Ovary (tissue), 9 donors: ENCODE results near the gene GRIK4. TPM values are rescaled to one million over a fixed set of nuclear protein-coding genes. Genes with fewer than 3 reads are reported as not detected.

Source experiments
- DNase-seq, 5 donors: peaks; one replicate each; pipeline ENCODE4 v3.0.0-alpha.2; 2019 to 2020
- H3K27ac ChIP-seq, 2 donors: fragments of 200-600 bp; one replicate each; pipeline versions ENCODE4 v1.5.1 to v1.8.0; 2019 to 2022
- H3K27me3 ChIP-seq: fragments of 200-600 bp; one replicate; pipeline ENCODE4 v1.8.0; 2022
- H3K36me3 ChIP-seq: fragments of 200-600 bp; sonication (generic); one replicate; pipeline ENCODE4 v1.5.1; 2019
- H3K4me1 ChIP-seq: one replicate; pipeline ENCODE4 v1.8.1; 2013; ENCODE audit warnings: mild to moderate bottlenecking, moderate library complexity; ENCODE audit not compliant: insufficient read depth
- H3K4me3 ChIP-seq: fragments of 200-600 bp; sonication (generic); one replicate; pipeline ENCODE4 v1.5.1; 2017
- H3K9me3 ChIP-seq, 2 donors: fragments of 200-600 bp in 1 of 2; sonication (generic) in 1 of 2; one replicate each; pipeline versions ENCODE4 v1.5.1 to v1.8.1; 2013 to 2019; ENCODE audit warnings: mild to moderate bottlenecking in 1 of 2, moderate library complexity in 1 of 2
- CTCF ChIP-seq, 3 donors: fragments of 450-650 bp in 2 of 3; fragments of 200-600 bp in 1 of 3; IDR thresholded peaks; one replicate each; pipeline versions ENCODE4 v1.5.1 to v1.8.0; 2016 to 2022; ENCODE audit warnings: antibody characterized with exemption in 3 of 3, mild to moderate bottlenecking in 1 of 3
- EP300 ChIP-seq: sonication (generic); formaldehyde crosslinking; IDR thresholded peaks from one replicate; pipeline ENCODE4 v1.6.1; 2017; ENCODE audit warnings: antibody characterized with exemption
- POLR2A ChIP-seq: fragments of 450-650 bp; IDR thresholded peaks from one replicate; pipeline ENCODE4 v1.6.1; 2017; ENCODE audit warnings: antibody characterized with exemption, mild to moderate bottlenecking, moderate library complexity
- WGBS, 3 donors: extraction: QIAGEN DNeasy Blood & Tissue Kit in 1 of 3; methylation state at CpG; one replicate each; pipeline versions ENCODE4 v1.1.5 to v1.1.7; 2013 to 2017; 5-methylcytosine and 5-hydroxymethylcytosine counted together
- intact Hi-C, 4 donors: fragments of 100-400 bp; cut with DNase I; formaldehyde crosslinking; loops; one replicate each; pipeline versions ENCODE4 v1.11.0 to v1.15.1; 2022 to 2023
- polyA plus RNA-seq, 2 donors: library from polyadenylated mRNA; stranded (reverse); fragments of 200-250 nt in 1 of 2; fragments of 350-450 nt in 1 of 2; fragmentation: Illumina TruSeq in 1 of 2; extraction: RNeasy Lipid Tissue Mini Kit (QIAGEN cat#74804) in 1 of 2; gene quantifications; one replicate each; pipeline ENCODE4 v1.2.3, GENCODE V29; 2013 to 2014
- total RNA-seq, 7 donors: library from RNA; depleted of rRNA in 2 of 7; stranded (reverse); fragments of >200 nt in 2 of 7; fragmentation: NEBNext Ultra II Directional in 3 of 7; extraction: Animal tissue kit (Norgen Biotek cat#: 25700) in 3 of 7; gene quantifications; one replicate each; pipeline versions ENCODE4 v1.1.0 to v1.2.4, GENCODE V29; 2016 to 2023
- donor health status: DM: no; HTN: no; CAD: no; lungs with moderate emphysema.
- donor health status: DM: no; HTN: no; CAD: no.
- donor health status: Bipolar disorder and iron deficiency.
- donor health status: DM: yes; HTN: yes; CAD: no.
- donor health status: DM: no; HTN: no; CAD: no.
- donor health status: DM: yes; HTN: yes; CAD: no.

The GRIK4 gene
- total and polyA plus RNA-seq, 9 donors = 1.3 to 13.4 (median 2.3) TPM

- peaks cover 5% of the 10 kb centered on the region for H3K4me1 ChIP-seq
- no peaks in the 10 kb centered on the region for H3K9me3 ChIP-seq
- H3K4me3 ChIP-seq = no peak overlapping the region
- H3K27me3 ChIP-seq = no peaks in the 10 kb centered on the region
- intact Hi-C loops = no loop called here
- WGBS, 3 donors = 61 to 77% (median 74%) methylated on average over 12 of the region's 12 CpGs
- H3K36me3 ChIP-seq = no peaks in the 10 kb centered on the region
- no peak overlapping the region for H3K27ac ChIP-seq
- TF ChIP-seq CTCF (IDR thresholded peaks at IDR 0.05) = no peak
- no peak for TF ChIP-seq POLR2A
- no peak for TF ChIP-seq EP300
- DNase-seq = no peak
These were observed 235.5 kb downstream of the GRIK4 start for GRCh38 chr11:120746836-120747609.

DNA sequence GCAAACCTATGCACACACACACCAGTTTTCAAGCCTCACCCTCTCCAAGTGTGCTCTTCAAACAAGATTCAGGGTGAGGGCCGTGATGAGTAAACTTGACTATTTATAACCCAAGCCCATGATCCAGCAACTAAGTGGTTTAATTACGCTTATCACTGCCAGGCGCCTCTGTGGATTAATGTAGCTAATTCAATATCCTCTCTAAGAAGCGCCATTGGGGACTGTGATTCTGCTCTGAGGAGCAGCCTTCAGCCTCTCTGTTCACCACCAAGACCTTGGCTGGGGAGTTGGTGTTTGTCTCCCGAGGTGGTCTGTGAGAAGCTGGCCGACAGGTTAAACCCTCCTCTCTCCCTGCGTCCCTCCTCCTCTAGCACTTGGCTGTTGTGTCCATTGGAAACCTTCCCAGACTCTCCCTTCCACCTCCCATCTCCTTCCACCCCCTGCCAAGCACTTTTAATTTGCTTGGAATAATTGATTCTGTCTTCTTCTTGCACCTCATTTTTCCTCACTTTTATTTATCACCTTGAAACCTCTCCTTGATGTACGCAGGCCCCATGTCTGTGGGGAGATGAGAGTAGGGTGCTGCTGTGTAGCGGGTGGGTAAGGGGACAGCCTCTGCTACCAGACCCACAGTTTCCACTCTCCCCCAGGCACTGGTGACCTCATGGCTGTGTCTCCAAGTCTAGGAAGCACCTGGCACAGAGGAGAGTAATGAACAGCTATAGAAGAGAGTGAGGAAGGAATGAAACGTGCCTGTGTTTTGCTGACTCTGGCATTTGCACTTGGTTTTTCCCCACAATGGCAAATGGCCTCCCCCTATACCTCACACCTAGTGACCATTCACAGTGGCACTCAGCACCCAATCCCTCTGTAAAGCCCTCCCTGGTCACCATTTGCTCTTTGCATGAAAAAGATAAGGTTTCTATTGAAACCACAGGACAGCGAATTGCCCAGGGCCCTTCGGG lies 236.6 kb downstream of the GRIK4 start:
- Histone ChIP-seq H3K4me1 (peaks cover 5% of the 10 kb centered on the region), H3K36me3 (no peaks in the 10 kb centered on the region), H3K4me3 (no peak overlapping the region), H3K27ac (no peak overlapping the region), H3K9me3 (no peaks in the 10 kb centered on the region), H3K27me3 (no peaks in the 10 kb centered on the region)
- TF ChIP-seq EP300 (no peak), POLR2A (no peak), CTCF (IDR thresholded peaks at IDR 0.05) (no peak)
- intact Hi-C loops = no loop called here
- DNase-seq = no peak
- 46 to 53% (median 51%) methylated on average over 12 of the region's 12 CpGs for WGBS, 3 donors

GRCh38 chr11:120749395-120749794 lies 237.8 kb downstream of the GRIK4 start:
- no peaks in the 10 kb centered on the region for H3K9me3 ChIP-seq
- no peak overlapping the region for H3K4me3 ChIP-seq
- TF ChIP-seq EP300 (no peak), POLR2A (no peak), CTCF (IDR thresholded peaks at IDR 0.05) (no peak)
- no peak for DNase-seq
- intact Hi-C loops = no loop called here
- no peaks in the 10 kb centered on the region for H3K36me3 ChIP-seq
- peaks cover 5% of the 10 kb centered on the region for H3K4me1 ChIP-seq
- 86 to 92% (median 88%) methylated on average over 4 of the region's 4 CpGs for WGBS, 3 donors
- no peaks in the 10 kb centered on the region for H3K27me3 ChIP-seq
- no peak overlapping the region for H3K27ac ChIP-seq

- no peaks in the 10 kb centered on the region for H3K9me3 ChIP-seq
- no peak overlapping the region for H3K4me3 ChIP-seq
- no peaks in the 10 kb centered on the region for H3K27me3 ChIP-seq
- peaks cover 5% of the 10 kb centered on the region for H3K4me1 ChIP-seq
- no peak for DNase-seq
- H3K36me3 ChIP-seq = no peaks in the 10 kb centered on the region
- no peak overlapping the region for H3K27ac ChIP-seq
- no peak for TF ChIP-seq EP300
- no peak for TF ChIP-seq POLR2A
- TF ChIP-seq CTCF (IDR thresholded peaks at IDR 0.05) = no peak
- intact Hi-C loops = no loop called here
- 63 to 76% (median 66%) methylated on average over 12 of the region's 12 CpGs for WGBS, 3 donors
These were observed 239.3 kb downstream of the GRIK4 start for GRCh38 chr11:120750647-120751549.
